Natural killer cell (primary cell): ENCODE data around the gene CRYGA. TPM values are rescaled to one million over a fixed set of nuclear protein-coding genes. Genes with fewer than 3 reads are reported as not detected.

Source experiments
- ATAC-seq, 3 donors: fragments of 150-1000 bp in 2 of 3; fragments of 200-7000 bp in 1 of 3; cut with Tn5 transposase; 1 replicate in 1 of 3; 2 replicates in 2 of 3; pipeline ENCODE4 v1.10.0; 2021; ENCODE audit warnings: mild to moderate bottlenecking in 2 of 3, moderate library complexity in 2 of 3
- DNase-seq, 2 donors: peaks; one replicate each; pipeline versions ENCODE4 v3.0.0 to v3.0.0-alpha.2; 2013 to 2021; ENCODE audit warnings: mixed read lengths in 1 of 2
- H3K27ac ChIP-seq: one replicate; pipeline ENCODE4 v1.5.1; 2013; ENCODE audit warnings: mild to moderate bottlenecking, low read length
- H3K27me3 ChIP-seq: one replicate; pipeline ENCODE4 v1.6.1; 2013; ENCODE audit warnings: low read length; ENCODE audit not compliant: control insufficient read depth, insufficient read depth
- H3K36me3 ChIP-seq: one replicate; pipeline ENCODE4 v1.6.1; 2013; ENCODE audit warnings: low read length; ENCODE audit not compliant: control insufficient read depth, insufficient read depth
- H3K4me1 ChIP-seq: one replicate; pipeline ENCODE4 v1.6.1; 2013; ENCODE audit warnings: low read length; ENCODE audit not compliant: control insufficient read depth, insufficient read depth
- H3K4me3 ChIP-seq: one replicate; pipeline ENCODE4 v1.5.1; 2013; ENCODE audit warnings: low read length
- H3K9me3 ChIP-seq: one replicate; pipeline ENCODE4 v1.6.1; 2013; ENCODE audit warnings: low read length; ENCODE audit not compliant: control insufficient read depth, insufficient read depth
- H3K27ac Mint-ChIP-seq, 2 donors: one replicate each; pipeline ENCODE4 v1.8.0; 2022; ENCODE audit warnings: mild to moderate bottlenecking in 2 of 2, mixed read lengths in 2 of 2, moderate library complexity in 1 of 2
- H3K27me3 Mint-ChIP-seq, 2 donors: one replicate each; pipeline ENCODE4 v1.8.0; 2022; ENCODE audit warnings: low read depth in 2 of 2, mixed read lengths in 2 of 2
- H3K36me3 Mint-ChIP-seq: one replicate; pipeline ENCODE4 v1.8.0; 2022; ENCODE audit warnings: mixed read lengths
- H3K4me1 Mint-ChIP-seq, 2 donors: one replicate each; pipeline ENCODE4 v1.8.0; 2022; ENCODE audit warnings: mixed read lengths in 2 of 2
- H3K4me3 Mint-ChIP-seq: one replicate; pipeline ENCODE4 v1.8.0; 2022; ENCODE audit warnings: mild to moderate bottlenecking, moderate library complexity, mixed read lengths
- H3K9me3 Mint-ChIP-seq, 2 donors: one replicate each; pipeline ENCODE4 v1.8.0; 2022; ENCODE audit warnings: mixed read lengths in 2 of 2
- CTCF ChIP-seq: fragments of 200-600 bp; IDR thresholded peaks from one replicate; pipeline ENCODE4 v1.8.0; 2022; ENCODE audit warnings: antibody characterized with exemption
- whole genome bisulfite sequencing: methylation state at CpG from one replicate; pipeline ENCODE4 v1.1.7; 2013; ENCODE audit warnings: missing lambda C conversion rate; ENCODE audit not compliant: insufficient coverage; 5-methylcytosine and 5-hydroxymethylcytosine counted together
- intact Hi-C: fragments of 100-400 bp; cut with micrococcal nuclease; formaldehyde crosslinking; loops from one replicate; pipeline ENCODE4 v1.14.2; 2022
- total RNA-seq, 4 donors: library from RNA; stranded (reverse); fragments of 120-200 nt in 1 of 4; gene quantifications; one replicate each; pipeline versions ENCODE4 v1.2.3 to v1.2.4, GENCODE V29; 2013 to 2022

The CRYGA gene
- total RNA-seq, 3 donors from 2014 or later (not counting 1 experiment from before 2014, with no cell fraction given): not detected

- TF ChIP-seq CTCF: no peak
These were observed 26.6 kb upstream of the CRYGA start, which contains the start of gene C2orf80 for GRCh38 chr2:208189810-208190503. Gene C2orf80 (minus strand): TSS chr2:208190030. CDS start chr2:208186986, 3,044 bp downstream.

GRCh38 chr2:208189069-208189809 lies 25.9 kb upstream of the CRYGA start:
- no peak overlapping the region for H3K27ac Mint-ChIP-seq
- H3K4me3 Mint-ChIP-seq: no peak overlapping the region
- WGBS: 97% methylated on average over 3 of the region's 5 CpGs
- no peak for ATAC-seq
- H3K4me1 Mint-ChIP-seq: no peaks in the 10 kb centered on the region
- H3K9me3 Mint-ChIP-seq: no peaks in the 10 kb centered on the region
- no peak for DNase-seq
- Histone ChIP-seq H3K27ac (no peak overlapping the region), H3K36me3 (no peaks in the 10 kb centered on the region), H3K4me1 (no peaks in the 10 kb centered on the region), H3K4me3 (no peak overlapping the region), H3K9me3 (no peaks in the 10 kb centered on the region), H3K27me3 (no peaks in the 10 kb centered on the region)
- no peak for TF ChIP-seq CTCF
- intact Hi-C loops: no loop called here
- no peaks in the 10 kb centered on the region for H3K36me3 Mint-ChIP-seq
- peaks cover 6 to 23% of the 10 kb centered on the region in 2 donors for H3K27me3 Mint-ChIP-seq

More at GRCh38 chr2:208189810-208190503, 26.6 kb upstream of the CRYGA start, which contains the start of gene C2orf80:
- Histone ChIP-seq H3K9me3 (no peaks in the 10 kb centered on the region), H3K4me1 (no peaks in the 10 kb centered on the region), H3K36me3 (no peaks in the 10 kb centered on the region), H3K4me3 (no peak within 1 kb of the TSS), H3K27me3 (no peaks in the 10 kb centered on the region), H3K27ac (no peak within 1 kb of the TSS)
- WGBS: 82% methylated on average over 9 of the region's 10 CpGs
- Mint-ChIP-seq H3K27ac (no peak within 1 kb of the TSS), H3K9me3 (no peaks in the 10 kb centered on the region), H3K36me3 (no peaks in the 10 kb centered on the region), H3K4me1 (no peaks in the 10 kb centered on the region), H3K4me3 (no peak within 1 kb of the TSS), H3K27me3 (peaks cover 0 to 16% of the 10 kb centered on the region in 2 donors)
- intact Hi-C loops: no loop called here
- DNase-seq: no peak
- no peak for ATAC-seq

GRCh38 chr2:208186893-208187292 lies 23.5 kb upstream of the CRYGA start:
- no peak for ATAC-seq
- no peaks in the 10 kb centered on the region for H3K4me1 Mint-ChIP-seq

More at GRCh38 chr2:208186893-208187292, 23.5 kb upstream of the CRYGA start:
- no peak overlapping the region for H3K27ac Mint-ChIP-seq
- Histone ChIP-seq H3K4me3 (no peak overlapping the region), H3K36me3 (no peaks in the 10 kb centered on the region), H3K4me1 (peaks cover 2% of the 10 kb centered on the region), H3K27ac (no peak overlapping the region), H3K27me3 (peaks cover 3% of the 10 kb centered on the region), H3K9me3 (no peaks in the 10 kb centered on the region)
- intact Hi-C loops: no loop called here
- H3K4me3 Mint-ChIP-seq: no peak overlapping the region
- H3K9me3 Mint-ChIP-seq: no peaks in the 10 kb centered on the region
- no peak for DNase-seq
- H3K27me3 Mint-ChIP-seq: peaks cover 18 to 33% of the 10 kb centered on the region in 2 donors
- 82% methylated on average over 2 of the region's 2 CpGs for whole genome bisulfite sequencing
- H3K36me3 Mint-ChIP-seq: no peaks in the 10 kb centered on the region
- TF ChIP-seq CTCF: no peak
